Fibroblast of lung (primary cell): ENCODE measurements around the gene SCGB3A1. TPM values are rescaled to one million over a fixed set of nuclear protein-coding genes. Genes with fewer than 3 reads are reported as not detected.

Source experiments
- DNase-seq, 2 donors: peaks; one replicate each; pipeline versions ENCODE4 v3.0.0 to v3.0.0-alpha.2; 2010; ENCODE audit warnings: low read depth in 2 of 2
- H2AFZ ChIP-seq: 2 replicates; pipeline ENCODE4 v1.5.1; 2012; ENCODE audit warnings: low read length, control low read depth, inconsistent platforms
- H3K27ac ChIP-seq: 2 replicates; pipeline ENCODE4 v1.5.1; 2011; ENCODE audit warnings: low read length, control low read depth; ENCODE audit not compliant: insufficient read depth
- H3K27me3 ChIP-seq: 2 replicates; pipeline ENCODE4 v1.5.1; 2011; ENCODE audit warnings: mild to moderate bottlenecking, low read length; ENCODE audit not compliant: control insufficient read depth, insufficient read depth
- H3K36me3 ChIP-seq: 2 replicates; pipeline ENCODE4 v1.5.1; 2011; ENCODE audit warnings: low read length; ENCODE audit not compliant: control insufficient read depth, insufficient read depth
- H3K4me1 ChIP-seq: 2 replicates; pipeline ENCODE4 v1.5.1; 2011; ENCODE audit warnings: low read length; ENCODE audit not compliant: control insufficient read depth, insufficient read depth; ENCODE audit errors: extremely low read depth
- H3K4me2 ChIP-seq: 2 replicates; pipeline ENCODE4 v1.5.1; 2011; ENCODE audit warnings: low read length, control low read depth; ENCODE audit not compliant: insufficient read depth; ENCODE audit errors: extremely low read depth
- H3K4me3 ChIP-seq, 4 experiments: fragments of 200-600 bp in 1 of 4; sonication (generic) in 1 of 4; replicated peaks in 1 of 4; 2 replicates each; pipeline ENCODE4 v1.5.1; 2011 to 2016; ENCODE audit warnings: low read length in 4 of 4, low read depth in 3 of 4, mild to moderate bottlenecking in 3 of 4, control low read depth in 2 of 4, inconsistent platforms in 1 of 4, mixed read lengths in 1 of 4; ENCODE audit not compliant: insufficient read depth in 1 of 4; ENCODE audit errors: control extremely low read depth in 1 of 4
- H3K79me2 ChIP-seq: 2 replicates; pipeline ENCODE4 v1.5.1; 2012; ENCODE audit warnings: mild to moderate bottlenecking, low read length, inconsistent platforms; ENCODE audit not compliant: control insufficient read depth, insufficient read depth
- H3K9ac ChIP-seq: 2 replicates; pipeline ENCODE4 v1.5.1; 2011; ENCODE audit warnings: mild to moderate bottlenecking, low read length, control low read depth; ENCODE audit not compliant: insufficient read depth
- H3K9me3 ChIP-seq: 2 replicates; pipeline ENCODE4 v1.5.1; 2012; ENCODE audit warnings: low read depth, low read length; ENCODE audit not compliant: control insufficient read depth, insufficient read depth
- H4K20me1 ChIP-seq: 2 replicates; pipeline ENCODE4 v1.5.1; 2011; ENCODE audit warnings: low read length; ENCODE audit not compliant: control insufficient read depth, insufficient read depth; ENCODE audit errors: extremely low read depth
- EZH2 ChIP-seq: IDR thresholded peaks from 2 replicates; pipeline ENCODE4 v1.5.1; 2012; ENCODE audit warnings: low read length, control low read depth, mild to moderate bottlenecking; ENCODE audit errors: missing control alignments
- polyA plus RNA-seq, 2 donors: library from polyadenylated mRNA; depleted of rRNA in 1 of 2; stranded (reverse) in 1 of 2; unstranded in 1 of 2; fragments of >200 nt; gene quantifications; 2 replicates each; pipeline ENCODE4 v1.2.1, GENCODE V29; 2011 to 2012; ENCODE audit warnings: missing spikeins in 1 of 2
- total RNA-seq: library from RNA; depleted of rRNA; stranded (reverse); fragments of >200 nt; gene quantifications from 2 replicates; pipeline ENCODE4 v1.2.1, GENCODE V29; 2014
- TF ChIP-seq, protein P1 (sequence below), 2 donors: IDR thresholded peaks in 1 of 2; conservative IDR thresholded peaks in 1 of 2; 1 replicate in 1 of 2; 2 replicates in 1 of 2; pipeline ENCODE4 v1.5.1; 2011 to 2012; ENCODE audit warnings: low read length in 2 of 2, control low read depth in 1 of 2, inconsistent platforms in 1 of 2, low read depth in 1 of 2, mild to moderate bottlenecking in 1 of 2

SCGB3A1 gene
- total and polyA plus RNA-seq, 2 donors (not counting 1 experiment from before 2014, with no cell fraction given) = not detected

DNA sequence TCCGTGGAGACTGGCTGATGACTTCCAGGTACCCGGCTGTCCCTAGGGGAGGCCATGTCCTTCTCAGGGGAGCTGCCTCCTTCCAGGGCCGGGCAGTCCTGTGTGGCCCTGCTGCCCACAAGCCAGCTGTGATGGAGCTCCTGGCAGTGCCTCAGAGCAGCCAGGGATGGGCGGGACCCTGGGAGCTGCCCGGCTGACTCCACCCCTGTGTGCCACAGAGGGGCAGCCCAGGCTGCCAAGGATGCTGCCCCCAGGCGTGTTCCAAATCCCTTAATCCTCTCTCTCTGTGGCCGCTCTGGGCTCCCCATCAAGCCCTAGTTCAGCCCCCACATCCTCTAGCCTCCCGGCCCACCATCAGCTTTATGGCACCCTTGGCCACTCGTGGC is 7.0 kb upstream of the SCGB3A1 start:
- Histone ChIP-seq H3K27me3 (no peaks in the 10 kb centered on the region), H3K4me2 (no peak overlapping the region), H3K36me3 (no peaks in the 10 kb centered on the region), H3K9ac (no peak overlapping the region), H3K4me3 (no peak overlapping the region), H2AFZ (no peak overlapping the region), H3K79me2 (no peaks in the 10 kb centered on the region), H3K4me1 (no peaks in the 10 kb centered on the region), H3K9me3 (no peaks in the 10 kb centered on the region), H3K27ac (no peak overlapping the region), H4K20me1 (no peaks in the 10 kb centered on the region)
- TF ChIP-seq, protein P1, sequence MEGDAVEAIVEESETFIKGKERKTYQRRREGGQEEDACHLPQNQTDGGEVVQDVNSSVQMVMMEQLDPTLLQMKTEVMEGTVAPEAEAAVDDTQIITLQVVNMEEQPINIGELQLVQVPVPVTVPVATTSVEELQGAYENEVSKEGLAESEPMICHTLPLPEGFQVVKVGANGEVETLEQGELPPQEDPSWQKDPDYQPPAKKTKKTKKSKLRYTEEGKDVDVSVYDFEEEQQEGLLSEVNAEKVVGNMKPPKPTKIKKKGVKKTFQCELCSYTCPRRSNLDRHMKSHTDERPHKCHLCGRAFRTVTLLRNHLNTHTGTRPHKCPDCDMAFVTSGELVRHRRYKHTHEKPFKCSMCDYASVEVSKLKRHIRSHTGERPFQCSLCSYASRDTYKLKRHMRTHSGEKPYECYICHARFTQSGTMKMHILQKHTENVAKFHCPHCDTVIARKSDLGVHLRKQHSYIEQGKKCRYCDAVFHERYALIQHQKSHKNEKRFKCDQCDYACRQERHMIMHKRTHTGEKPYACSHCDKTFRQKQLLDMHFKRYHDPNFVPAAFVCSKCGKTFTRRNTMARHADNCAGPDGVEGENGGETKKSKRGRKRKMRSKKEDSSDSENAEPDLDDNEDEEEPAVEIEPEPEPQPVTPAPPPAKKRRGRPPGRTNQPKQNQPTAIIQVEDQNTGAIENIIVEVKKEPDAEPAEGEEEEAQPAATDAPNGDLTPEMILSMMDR (conservative IDR thresholded peaks at IDR 0.05 in 1 of 2, IDR thresholded peaks at IDR 0.05 in 1 of 2; ENCODE audit: low read depth in 1 of 2, low read length in 2 of 2) = no peak
- TF ChIP-seq EZH2 = no peak
- DNase-seq = no peak

DNA sequence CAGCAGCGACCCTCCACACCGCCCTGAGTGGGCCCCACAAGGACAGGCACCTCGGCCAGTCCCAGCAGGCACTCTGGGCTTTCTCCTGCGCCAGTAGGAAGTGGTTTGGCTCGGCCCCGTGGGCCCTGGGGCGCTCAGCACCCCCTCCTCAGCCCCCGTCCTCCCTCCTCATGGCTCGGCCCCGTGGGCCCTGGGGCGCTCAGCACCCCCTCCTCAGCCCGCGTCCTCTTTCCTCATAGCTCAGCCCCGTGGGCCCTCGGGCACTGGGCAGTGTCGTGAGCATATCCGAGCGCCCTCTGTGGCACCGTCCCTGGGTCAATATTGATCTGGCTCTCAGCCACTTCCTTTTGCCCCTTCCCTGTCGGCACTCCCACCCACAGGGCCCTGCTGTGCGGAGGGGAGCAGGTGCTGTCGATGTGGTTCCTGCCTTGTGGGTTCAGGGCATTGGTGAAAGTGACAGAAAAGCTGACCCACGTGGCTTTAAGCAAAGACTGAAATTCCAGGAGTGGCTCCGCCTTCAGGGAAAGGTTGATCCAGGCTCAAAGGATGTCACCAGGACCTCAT is 5.5 kb upstream of the SCGB3A1 start:
- TF ChIP-seq, protein P1 (conservative IDR thresholded peaks at IDR 0.05 in 1 of 2, IDR thresholded peaks at IDR 0.05 in 1 of 2; ENCODE audit: low read depth in 1 of 2, low read length in 2 of 2) = no peak
- TF ChIP-seq EZH2 = no peak
- Histone ChIP-seq H3K9me3 (no peaks in the 10 kb centered on the region), H3K4me1 (no peaks in the 10 kb centered on the region), H3K79me2 (no peaks in the 10 kb centered on the region), H3K4me2 (no peak overlapping the region), H4K20me1 (no peaks in the 10 kb centered on the region), H3K4me3 (no peak overlapping the region), H3K27ac (no peak overlapping the region), H3K9ac (no peak overlapping the region), H3K36me3 (no peaks in the 10 kb centered on the region), H3K27me3 (no peaks in the 10 kb centered on the region), H2AFZ (no peak overlapping the region)
- DNase-seq = no peak

GRCh38 chr5:180596115-180596667 is 4.9 kb upstream of the SCGB3A1 start:
- Histone ChIP-seq H3K9ac (no peak overlapping the region), H2AFZ (no peak overlapping the region), H3K27ac (no peak overlapping the region), H3K4me2 (no peak overlapping the region), H4K20me1 (no peaks in the 10 kb centered on the region), H3K79me2 (no peaks in the 10 kb centered on the region), H3K4me3 (no peak overlapping the region), H3K4me1 (no peaks in the 10 kb centered on the region), H3K9me3 (no peaks in the 10 kb centered on the region), H3K27me3 (peaks cover under 1% of the 10 kb centered on the region), H3K36me3 (no peaks in the 10 kb centered on the region)
- no peak for TF ChIP-seq EZH2
- TF ChIP-seq, protein P1 (conservative IDR thresholded peaks at IDR 0.05 in 1 of 2, IDR thresholded peaks at IDR 0.05 in 1 of 2; ENCODE audit: low read depth in 1 of 2, low read length in 2 of 2) = no peak
- DNase-seq = no peak
